Central memory CD8-positive, alpha-beta T cell (primary cell): ENCODE results near the gene JHY.
"Not testable (repeated sequence)": the region's sequence is repeated elsewhere in the genome, so short reads cannot be mapped to it uniquely, and the experiment has no call there.

Source experiments
- ATAC-seq: fragments of 150-1000 bp; cut with Tn5 transposase; replicated peaks from 2 replicates; pipeline ENCODE4 v1.10.0; 2022; ENCODE audit warnings: mild to moderate bottlenecking, moderate FRiP score, moderate number of reproducible peaks; ENCODE audit not compliant: poor library complexity, severe bottlenecking; ENCODE audit errors: extremely low read depth
- DNase-seq, 2 donors: peaks; one replicate each; pipeline ENCODE4 v3.0.0; 2021; ENCODE audit warnings: low spot score in 2 of 2
- H3K27ac Mint-ChIP-seq: one replicate; pipeline ENCODE4 v1.8.0; 2022; ENCODE audit warnings: low read depth, mild to moderate bottlenecking, moderate library complexity, mixed read lengths
- H3K27me3 Mint-ChIP-seq: one replicate; pipeline ENCODE4 v1.8.0; 2022; ENCODE audit warnings: mixed read lengths
- H3K36me3 Mint-ChIP-seq: one replicate; pipeline ENCODE4 v1.8.0; 2022; ENCODE audit warnings: mild to moderate bottlenecking, moderate library complexity, mixed read lengths; ENCODE audit not compliant: insufficient read depth
- H3K4me1 Mint-ChIP-seq: one replicate; pipeline ENCODE4 v1.8.0; 2022; ENCODE audit warnings: mixed read lengths
- H3K4me3 Mint-ChIP-seq: one replicate; pipeline ENCODE4 v1.8.0; 2022; ENCODE audit warnings: mild to moderate bottlenecking, moderate library complexity, mixed read lengths
- H3K9me3 Mint-ChIP-seq: one replicate; pipeline ENCODE4 v1.8.0; 2022; ENCODE audit warnings: mixed read lengths

Gene JHY

DNA sequence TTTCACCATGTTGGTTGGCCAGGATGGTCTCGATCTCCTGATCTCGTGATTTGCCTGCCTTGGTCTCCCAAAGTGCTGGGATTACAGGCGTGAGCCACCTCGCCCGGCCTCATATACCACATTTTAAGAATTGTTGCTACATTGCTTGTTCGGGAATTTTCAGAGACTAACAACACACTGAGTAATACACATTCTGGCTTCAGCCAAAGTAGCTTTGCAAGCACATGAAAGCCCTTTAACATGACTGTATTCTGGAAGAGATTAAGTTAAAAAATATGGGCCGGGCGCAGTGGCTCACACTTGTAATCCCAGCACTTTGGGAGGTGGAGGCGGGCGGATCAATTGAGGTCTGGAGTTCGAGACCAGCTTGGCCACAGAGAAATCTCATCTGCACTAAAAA lies 29.3 kb upstream of the JHY start:
- Mint-ChIP-seq H3K27me3 (no peaks in the 10 kb centered on the region), H3K36me3 (peaks cover 71% of the 10 kb centered on the region), H3K4me1 (peaks cover 62% of the 10 kb centered on the region), H3K4me3 (no peak overlapping the region), H3K27ac (peak overlapping the region; percentile 97), H3K9me3 (no peaks in the 10 kb centered on the region)
- DNase-seq (no peak), ATAC-seq (no peak)

GRCh38 chr11:122853971-122854446 lies 28.6 kb upstream of the JHY start:
- Mint-ChIP-seq H3K9me3 (no peaks in the 10 kb centered on the region), H3K27me3 (no peaks in the 10 kb centered on the region), H3K4me3 (no peak overlapping the region), H3K36me3 (peaks cover 77% of the 10 kb centered on the region), H3K4me1 (peaks cover 54% of the 10 kb centered on the region), H3K27ac (peak overlapping the region; percentile 97)
- no peak for ATAC-seq
- peak in 1 of 2 donors; percentile 57 for DNase-seq

GRCh38 chr11:122861631-122862030 lies 20.9 kb upstream of the JHY start:
- H3K27ac Mint-ChIP-seq: peak overlapping the region; percentile 56
- H3K4me3 Mint-ChIP-seq: no peak overlapping the region
- ATAC-seq (no peak), DNase-seq (no peak)
- no peaks in the 10 kb centered on the region for H3K9me3 Mint-ChIP-seq
- H3K4me1 Mint-ChIP-seq: peaks cover 26% of the 10 kb centered on the region
- peaks cover 79% of the 10 kb centered on the region for H3K36me3 Mint-ChIP-seq
- no peaks in the 10 kb centered on the region for H3K27me3 Mint-ChIP-seq

DNA sequence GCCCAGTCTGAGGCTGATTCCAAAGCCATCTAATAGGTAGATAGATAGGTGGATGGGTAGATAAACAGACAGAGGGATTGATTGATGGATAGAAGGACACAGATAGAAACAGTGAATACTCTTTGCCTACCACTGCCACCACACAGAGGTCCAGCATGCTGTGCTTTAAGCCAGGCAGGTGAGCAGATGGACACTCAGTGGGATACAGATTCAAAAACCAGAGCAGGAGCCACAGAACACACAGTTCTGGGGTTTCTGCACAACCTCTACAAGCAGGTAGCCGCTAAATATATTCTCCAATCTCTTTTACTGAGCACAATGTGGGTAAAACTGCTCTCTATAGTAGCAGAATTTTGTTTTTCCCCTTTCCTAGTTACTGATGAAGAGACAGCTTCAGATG lies 20.5 kb upstream of the JHY start:
- Mint-ChIP-seq H3K27ac (peak overlapping the region; percentile 56), H3K9me3 (no peaks in the 10 kb centered on the region), H3K4me3 (no peak overlapping the region), H3K27me3 (no peaks in the 10 kb centered on the region), H3K4me1 (peaks cover 22% of the 10 kb centered on the region), H3K36me3 (peaks cover 81% of the 10 kb centered on the region)
- ATAC-seq (no peak), DNase-seq (no peak)

- Mint-ChIP-seq H3K36me3 (peaks cover 82% of the 10 kb centered on the region), H3K4me1 (peaks cover 22% of the 10 kb centered on the region), H3K27ac (peak overlapping the region; percentile 97)
- not testable (repeated sequence) for H3K4me3 Mint-ChIP-seq, ATAC-seq, H3K9me3 Mint-ChIP-seq, DNase-seq, H3K27me3 Mint-ChIP-seq
Measured at GRCh38 chr11:122863154-122863553, 19.4 kb upstream of the JHY start.

DNA sequence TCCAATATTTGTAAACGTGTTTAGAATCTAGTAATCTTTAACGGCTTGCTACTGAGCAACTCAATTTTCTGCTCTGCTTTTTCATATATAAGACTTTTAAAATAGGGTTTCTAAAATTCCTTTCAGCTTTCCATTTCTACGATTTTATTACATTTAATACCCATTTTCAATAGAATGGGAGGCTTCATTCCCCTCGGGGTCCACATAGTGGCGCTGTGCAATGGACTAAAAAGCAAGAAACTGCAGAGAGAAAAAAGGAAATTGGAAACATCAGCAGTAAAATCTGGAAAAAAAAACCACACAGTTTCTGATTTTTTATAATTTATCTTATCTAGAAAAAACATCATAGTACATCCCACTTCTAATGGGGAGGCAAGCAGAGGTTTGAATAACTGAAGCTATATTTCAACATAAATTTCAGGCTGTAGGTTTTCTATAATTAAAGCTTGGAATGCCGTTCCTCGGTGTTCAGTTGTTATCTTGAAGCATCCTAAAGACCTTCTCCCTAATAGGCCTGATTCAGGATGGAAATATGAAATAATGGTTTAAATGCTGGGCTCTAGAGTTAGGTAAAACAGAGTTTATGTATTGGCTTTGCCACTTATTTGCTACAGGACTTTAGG lies 18.7 kb upstream of the JHY start:
- peaks cover 81% of the 10 kb centered on the region for H3K36me3 Mint-ChIP-seq
- no peak for ATAC-seq

GRCh38 chr11:122864386-122865115 lies 18.0 kb upstream of the JHY start:
- Mint-ChIP-seq H3K9me3 (no peaks in the 10 kb centered on the region), H3K4me1 (peaks cover 22% of the 10 kb centered on the region), H3K36me3 (peaks cover 82% of the 10 kb centered on the region), H3K27me3 (no peaks in the 10 kb centered on the region), H3K4me3 (no peak overlapping the region), H3K27ac (peak overlapping the region; percentile 80)
- DNase-seq (no peak), ATAC-seq (peak; percentile 24)

More for the DNA sequence above, 18.7 kb upstream of the JHY start:
- no peaks in the 10 kb centered on the region for H3K9me3 Mint-ChIP-seq
- H3K4me1 Mint-ChIP-seq: peaks cover 22% of the 10 kb centered on the region
- no peaks in the 10 kb centered on the region for H3K27me3 Mint-ChIP-seq
- no peak for DNase-seq
- H3K4me3 Mint-ChIP-seq: no peak overlapping the region
- H3K27ac Mint-ChIP-seq: no peak overlapping the region

GRCh38 chr11:122869622-122870021 lies 12.9 kb upstream of the JHY start:
- Mint-ChIP-seq H3K9me3 (no peaks in the 10 kb centered on the region), H3K4me1 (peaks cover 11% of the 10 kb centered on the region), H3K36me3 (peaks cover 69% of the 10 kb centered on the region), H3K4me3 (no peak overlapping the region), H3K27ac (no peak overlapping the region), H3K27me3 (no peaks in the 10 kb centered on the region)
- DNase-seq (no peak), ATAC-seq (no peak)

DNA sequence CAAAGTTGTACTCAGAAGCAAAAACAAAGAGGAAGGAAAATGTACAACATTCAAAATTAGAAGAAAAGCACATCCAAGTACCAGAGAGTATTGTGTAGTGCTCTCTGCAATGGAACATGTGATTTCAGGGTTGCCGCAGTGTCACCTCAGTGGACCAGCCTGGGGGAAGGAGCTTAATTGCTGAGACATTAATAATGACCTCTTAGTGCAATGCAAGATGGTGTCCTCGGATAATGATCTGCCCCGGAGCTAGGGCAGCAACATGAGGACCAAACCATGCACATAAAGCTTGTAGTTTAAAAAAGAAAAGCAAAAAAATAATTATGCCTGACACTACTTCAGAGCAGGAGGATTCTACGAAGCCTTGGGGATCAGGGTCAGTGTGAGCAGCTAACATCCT lies 11.3 kb upstream of the JHY start:
- no peaks in the 10 kb centered on the region for H3K27me3 Mint-ChIP-seq
- H3K36me3 Mint-ChIP-seq: peaks cover 53% of the 10 kb centered on the region
- no peak for ATAC-seq
- no peak overlapping the region for H3K4me3 Mint-ChIP-seq
- no peak overlapping the region for H3K27ac Mint-ChIP-seq
- H3K9me3 Mint-ChIP-seq: no peaks in the 10 kb centered on the region
- peaks cover 8% of the 10 kb centered on the region for H3K4me1 Mint-ChIP-seq
- no peak for DNase-seq

DNA sequence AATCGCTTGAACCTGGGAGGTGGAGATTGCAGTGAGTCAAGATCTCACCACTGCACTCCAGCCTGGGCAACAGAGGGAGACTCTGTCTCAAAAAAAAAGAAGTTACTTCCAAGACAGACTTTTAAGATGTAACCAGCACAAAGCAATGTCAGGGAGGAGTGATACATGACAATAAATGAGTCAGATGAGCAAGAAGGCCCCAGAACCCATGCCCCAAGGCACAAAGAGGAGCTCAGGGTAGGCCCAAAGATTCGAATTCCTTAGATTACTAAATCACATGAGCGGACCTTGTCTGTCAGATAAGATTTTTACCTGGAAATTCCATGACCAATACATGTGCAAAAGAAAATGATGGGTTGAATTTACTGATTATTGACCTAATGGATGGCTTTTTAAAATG lies 10.5 kb upstream of the JHY start:
- no peak for DNase-seq
- H3K9me3 Mint-ChIP-seq: no peaks in the 10 kb centered on the region
- H3K27ac Mint-ChIP-seq: peak overlapping the region; percentile 29
- no peaks in the 10 kb centered on the region for H3K27me3 Mint-ChIP-seq
- no peak overlapping the region for H3K4me3 Mint-ChIP-seq
- H3K4me1 Mint-ChIP-seq: peaks cover 7% of the 10 kb centered on the region
- ATAC-seq: no peak
- H3K36me3 Mint-ChIP-seq: peaks cover 49% of the 10 kb centered on the region

- no peaks in the 10 kb centered on the region for H3K9me3 Mint-ChIP-seq
- peak overlapping the region; percentile 32 for H3K4me3 Mint-ChIP-seq
- H3K4me1 Mint-ChIP-seq: peaks cover 21% of the 10 kb centered on the region
- DNase-seq (no peak), ATAC-seq (no peak)
- H3K36me3 Mint-ChIP-seq: peaks cover 24% of the 10 kb centered on the region
- no peak overlapping the region for H3K27ac Mint-ChIP-seq
- no peaks in the 10 kb centered on the region for H3K27me3 Mint-ChIP-seq
Measured at GRCh38 chr11:122874991-122875390, 7.6 kb upstream of the JHY start.

GRCh38 chr11:122877732-122878131 lies 4.8 kb upstream of the JHY start:
- Mint-ChIP-seq H3K27ac (peak overlapping the region; percentile 14), H3K4me1 (peaks cover 37% of the 10 kb centered on the region), H3K36me3 (peaks cover 6% of the 10 kb centered on the region), H3K9me3 (no peaks in the 10 kb centered on the region), H3K27me3 (no peaks in the 10 kb centered on the region), H3K4me3 (peak overlapping the region; percentile 63)
- DNase-seq: no peak
- ATAC-seq: no peak

- ATAC-seq (no peak), DNase-seq (no peak)
- Mint-ChIP-seq H3K36me3 (peaks cover 9% of the 10 kb centered on the region), H3K4me3 (no peak overlapping the region), H3K27me3 (no peaks in the 10 kb centered on the region), H3K27ac (no peak overlapping the region), H3K9me3 (no peaks in the 10 kb centered on the region), H3K4me1 (peaks cover 43% of the 10 kb centered on the region)
Measured at GRCh38 chr11:122879785-122880184, 2.8 kb upstream of the JHY start.
